WTC11 (cell line): ENCODE data around the gene RAD21L1.

Experiments
- ATF1 ChIP-seq: sonication (generic); formaldehyde crosslinking; IDR thresholded peaks from 2 replicates; pipeline ENCODE4 v1.8.1; 2023; ENCODE audit warnings: mild to moderate bottlenecking, moderate library complexity, missing genetic modification reagents
- E2F4 ChIP-seq: sonication (generic); formaldehyde crosslinking; IDR thresholded peaks from 2 replicates; pipeline ENCODE4 v1.8.1; 2022; ENCODE audit warnings: low read depth, mild to moderate bottlenecking, moderate library complexity, missing genetic modification reagents, borderline replicate concordance
- USF2 ChIP-seq: sonication (generic); formaldehyde crosslinking; IDR thresholded peaks from 2 replicates; pipeline ENCODE4 v1.8.1; 2023; ENCODE audit warnings: mild to moderate bottlenecking, missing genetic modification reagents, moderate library complexity
- ZNF121 ChIP-seq: sonication (generic); formaldehyde crosslinking; IDR thresholded peaks from 2 replicates; pipeline ENCODE4 v1.8.0; 2023; ENCODE audit warnings: missing genetic modification reagents

GRCh38 chr20:1293641-1294379, 68.0 kb downstream of the RAD21L1 start:
- TF ChIP-seq ZNF121 (CRISPR knock-in tag), result no peak
- TF ChIP-seq ATF1 (CRISPR knock-in tag), result no peak
- TF ChIP-seq E2F4, result no peak
- no peak for TF ChIP-seq USF2 (CRISPR knock-in tag)
